Heart right ventricle (tissue), 16 donors: ENCODE results near the gene CTNND2. TPM values are rescaled to one million over a fixed set of nuclear protein-coding genes. Genes with fewer than 3 reads are reported as not detected.

Experiments
- ATAC-seq, 8 donors: fragments of 200-7000 bp; cut with Tn5 transposase; one replicate each; pipeline ENCODE4 v1.9.1; 2020; ENCODE audit warnings: mild to moderate bottlenecking in 8 of 8, moderate library complexity in 8 of 8, moderate number of reproducible peaks in 1 of 8
- DNase-seq, 2 donors: peaks; one replicate each; pipeline ENCODE4 v3.0.0-alpha.2; 2020
- H3K27ac ChIP-seq, 10 donors: fragments of 200-600 bp; sonication (generic) in 2 of 10; one replicate each; pipeline versions ENCODE4 v1.5.0 to v1.8.0; 2020 to 2022; ENCODE audit warnings: mild to moderate bottlenecking in 3 of 10
- H3K27me3 ChIP-seq, 7 donors: fragments of 200-600 bp; one replicate each; pipeline ENCODE4 v1.8.0; 2021 to 2022; ENCODE audit warnings: mild to moderate bottlenecking in 2 of 7
- H3K36me3 ChIP-seq, 9 donors: fragments of 200-600 bp; sonication (generic) in 1 of 9; one replicate each; pipeline versions ENCODE4 v1.5.0 to v1.8.0; 2020 to 2022; ENCODE audit warnings: mild to moderate bottlenecking in 2 of 9
- H3K4me1 ChIP-seq, 9 donors: fragments of 200-600 bp; sonication (generic) in 1 of 9; one replicate each; pipeline versions ENCODE4 v1.5.0 to v1.8.0; 2020 to 2022; ENCODE audit warnings: mild to moderate bottlenecking in 4 of 9
- H3K4me3 ChIP-seq, 10 donors: fragments of 200-600 bp; sonication (generic) in 2 of 10; one replicate each; pipeline versions ENCODE4 v1.5.0 to v1.8.0; 2020 to 2022; ENCODE audit warnings: mild to moderate bottlenecking in 7 of 10, moderate library complexity in 2 of 10
- H3K9me3 ChIP-seq, 11 donors: fragments of 200-600 bp in 10 of 11; sonication (generic) in 2 of 11; one replicate each; pipeline versions ENCODE4 v1.5.0 to v1.8.0; 2013 to 2022; ENCODE audit warnings: mild to moderate bottlenecking in 2 of 11, control low read depth in 1 of 11, moderate library complexity in 1 of 11
- CTCF ChIP-seq, 9 donors: fragments of 200-600 bp; sonication (generic) in 2 of 9; IDR thresholded peaks; one replicate each; pipeline versions ENCODE4 v1.5.0 to v1.8.0; 2021 to 2022; ENCODE audit warnings: antibody characterized with exemption in 9 of 9, mild to moderate bottlenecking in 5 of 9, moderate library complexity in 1 of 9
- WGBS, 2 donors: extraction: QIAGEN DNeasy Blood & Tissue Kit; methylation state at CpG; one replicate each; pipeline ENCODE4 v1.1.7; 2013; ENCODE audit warnings: inconsistent platforms in 1 of 2; 5-methylcytosine and 5-hydroxymethylcytosine counted together
- intact Hi-C, 10 donors: fragments of 100-400 bp; cut with DNase I; formaldehyde crosslinking; loops; one replicate each; pipeline versions ENCODE4 v1.11.1 to v1.14.2; 2022
- polyA plus RNA-seq, 2 donors: library from polyadenylated mRNA; stranded (reverse); fragments of 200-250 nt; gene quantifications; one replicate each; pipeline ENCODE4 v1.2.3, GENCODE V29; 2013
- total RNA-seq, 10 donors: library from RNA; stranded (reverse); fragmentation: NEBNext Ultra II Directional in 3 of 10; extraction: Animal tissue kit (Norgen Biotek cat#: 25700) in 3 of 10; gene quantifications; one replicate each; pipeline versions ENCODE4 v1.2.1 to v1.2.4, GENCODE V29; 2021 to 2023
- donor health status: Arrhythmogenic right ventricular cardiomyopathy.
- donor health status: ischemic (EF 13 %, LVEDD 7.1; RV severe dilation, severe dysfunction).
- donor health status: healthy with polysubstance abuse.
- donor health status: DM: no; HTN: yes; CAD: no.
- donor health status: DM: no; HTN: no; CAD: no.
- donor health status: ischemic (EF 25% LVEDD 6.9; RV normal size, moderate dysfunction).
- donor health status: ischemic (EF 25% LVEDD 5.7; RV mildly dilated, moderate dysfunction).
- donor health status: healthy.
- donor health status: DM: yes; HTN: yes; CAD: no.
- donor health status: Ischemic cardiomyopathy.
- donor health status: ischemic (EF 35%, LVEDD 5.7; RV mildly dilated, moderate dysfunction).
- donor health status: nonischemic (EF 11% LVEDD 7.7; RV severe dilation, severe dysfunction).
- donor health status: DM: yes; HTN: yes; CAD: no.
- donor health status: PGD.
- donor health status: ischemic (EF 29% LVEDD 5.4; RV normal size, mild dysfunction).
- donor health status: nonischemic (EF 23%, LVEDD 6.1; RV moderate dilation, normal function).

The CTNND2 gene
- total and polyA plus RNA-seq, 12 donors, result 1.1 to 29.6 (median 9.9) TPM

DNA sequence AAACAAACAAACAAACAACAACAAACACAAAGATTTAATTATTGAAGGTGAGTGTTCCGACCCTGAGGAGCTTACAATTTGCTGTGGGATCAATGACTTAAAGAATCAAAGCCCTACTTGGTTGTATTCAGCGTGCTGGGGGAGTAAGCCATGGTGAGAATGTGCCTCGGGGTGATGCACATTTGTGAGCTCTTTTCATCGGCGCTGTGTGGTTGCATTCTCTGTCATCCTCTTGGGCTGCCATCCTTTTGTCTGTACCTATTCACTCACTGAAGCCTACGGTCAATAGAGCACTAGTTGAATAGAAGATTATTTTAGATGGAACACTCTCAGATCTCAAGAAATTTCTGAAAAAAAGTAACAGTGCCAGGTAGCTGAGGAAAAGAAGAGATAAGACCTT, 203.9 kb downstream of the CTNND2 start:
- H3K4me3 ChIP-seq, result no peak overlapping the region
- 84 to 88% methylated on average over 6 of the region's 6 CpGs for WGBS, 2 donors
- H3K36me3 ChIP-seq, result no peaks in the 10 kb centered on the region
- peaks cover 0 to 4% (median 0%) of the 10 kb centered on the region in 7 donors for H3K27me3 ChIP-seq
- peaks cover 0 to 4% (median 0%) of the 10 kb centered on the region in 11 donors for H3K9me3 ChIP-seq
- no peak for TF ChIP-seq CTCF (IDR thresholded peaks at IDR 0.05)
- no peaks in the 10 kb centered on the region for H3K4me1 ChIP-seq
- ATAC-seq (no peak), DNase-seq (no peak)
- no peak overlapping the region for H3K27ac ChIP-seq
- intact Hi-C loops, result no loop called here

DNA sequence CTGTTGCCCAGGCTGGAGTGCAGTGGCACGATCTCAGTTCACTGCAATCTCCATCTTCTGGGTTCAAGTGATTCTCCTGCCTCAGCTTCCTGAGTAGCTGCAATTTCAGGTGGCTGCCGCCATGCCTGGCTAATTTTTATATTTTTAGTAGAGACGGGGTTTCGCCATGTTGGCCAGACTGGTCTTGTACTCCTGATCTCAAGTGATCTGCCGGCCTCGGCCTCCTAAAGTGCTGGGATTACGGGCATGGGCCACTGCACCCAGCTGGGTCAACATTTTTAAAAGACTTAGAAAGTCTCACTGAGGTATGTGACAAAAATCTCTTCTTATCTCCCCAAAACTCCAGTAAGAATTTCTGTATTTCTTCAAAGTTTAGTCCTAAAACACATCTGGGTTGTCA, 211.6 kb downstream of the CTNND2 start:
- no peak overlapping the region for H3K4me3 ChIP-seq
- peaks cover 0 to 4% (median 0%) of the 10 kb centered on the region in 11 donors for H3K9me3 ChIP-seq
- ATAC-seq, result no peak
- H3K27ac ChIP-seq, result no peak overlapping the region
- H3K27me3 ChIP-seq, result no peaks in the 10 kb centered on the region
- H3K36me3 ChIP-seq, result no peaks in the 10 kb centered on the region
- H3K4me1 ChIP-seq, result no peaks in the 10 kb centered on the region
- 82 to 89% methylated on average over 7 of the region's 7 CpGs for WGBS, 2 donors
- intact Hi-C loops, result no loop called here
- no peak for TF ChIP-seq CTCF (IDR thresholded peaks at IDR 0.05)
- DNase-seq, result no peak

GRCh38 chr5:11687498-11687897, 216.7 kb downstream of the CTNND2 start:
- TF ChIP-seq CTCF (IDR thresholded peaks at IDR 0.05), result no peak
- DNase-seq (no peak), ATAC-seq (no peak)
- Histone ChIP-seq H3K27ac (no peak overlapping the region), H3K27me3 (no peaks in the 10 kb centered on the region), H3K4me3 (no peak overlapping the region), H3K4me1 (no peaks in the 10 kb centered on the region), H3K9me3 (no peaks in the 10 kb centered on the region), H3K36me3 (no peaks in the 10 kb centered on the region)
- 40 to 41% methylated on average over 1 of the region's 1 CpG for WGBS, 2 donors
- intact Hi-C loops, result no loop called here

- Histone ChIP-seq H3K36me3 (no peaks in the 10 kb centered on the region), H3K27me3 (no peaks in the 10 kb centered on the region), H3K4me1 (no peaks in the 10 kb centered on the region), H3K27ac (no peak overlapping the region), H3K9me3 (no peaks in the 10 kb centered on the region), H3K4me3 (no peak overlapping the region)
- intact Hi-C loops, result no loop called here
- DNase-seq, result no peak
- 70 to 77% methylated on average over 2 of the region's 2 CpGs for WGBS, 2 donors
- ATAC-seq, result peak in 1 of 8 donors; percentile 56
- TF ChIP-seq CTCF (IDR thresholded peaks at IDR 0.05), result no peak
These were observed 219.6 kb downstream of the CTNND2 start for GRCh38 chr5:11684607-11685006.
